Measurements from ENCODE around the gene RNF112. TPM values are rescaled to one million over a fixed set of nuclear protein-coding genes. Genes with fewer than 3 reads are reported as not detected.
A peak's percentile ranks its signal among the peaks of the same experiment; 100 is the strongest.
"Not testable (repeated sequence)": the region's sequence is repeated elsewhere in the genome, so short reads cannot be mapped to it uniquely, and the experiment has no call there.

RNF112 gene
- total RNA-seq, 1 donor from 2014 or later = 26.1 TPM

GRCh38 chr17:19442731-19443130 is 31.7 kb downstream of the RNF112 start:
- FAIRE-seq (no peak), DNase-seq (ENCODE audit: low spot score in 2 of 2) (no peak)

- DNase-seq (ENCODE audit: low spot score in 2 of 2) = no peak
- no peak for FAIRE-seq
Observed at GRCh38 chr17:19443148-19443547, 32.1 kb downstream of the RNF112 start.

- FAIRE-seq = no peak
- DNase-seq (ENCODE audit: low spot score in 2 of 2) = no peak
Observed at GRCh38 chr17:19445105-19445504, 34.1 kb downstream of the RNF112 start.

GRCh38 chr17:19446577-19446976 is 35.5 kb downstream of the RNF112 start:
- FAIRE-seq; DNase-seq (ENCODE audit: low spot score in 2 of 2): not testable (repeated sequence)

- FAIRE-seq (no peak), DNase-seq (ENCODE audit: low spot score in 2 of 2) (peak; percentile 83 to 87)
Observed at GRCh38 chr17:19447085-19447583, 36.1 kb downstream of the RNF112 start.

GRCh38 chr17:19448341-19449268 is 37.6 kb downstream of the RNF112 start:
- FAIRE-seq (no peak), DNase-seq (ENCODE audit: low spot score in 2 of 2) (peak in 1 of 2 donors; percentile 35)

- DNase-seq (ENCODE audit: low spot score in 2 of 2) = no peak
- FAIRE-seq = no peak
Observed at GRCh38 chr17:19449656-19450055, 38.6 kb downstream of the RNF112 start.

- FAIRE-seq = no peak
- DNase-seq (ENCODE audit: low spot score in 2 of 2) = no peak
Observed at GRCh38 chr17:19453296-19453695, 42.3 kb downstream of the RNF112 start.

GRCh38 chr17:19454074-19454473 is 43.0 kb downstream of the RNF112 start:
- no peak for FAIRE-seq
- no peak for DNase-seq (ENCODE audit: low spot score in 2 of 2)

- FAIRE-seq (no peak), DNase-seq (ENCODE audit: low spot score in 2 of 2) (no peak)
Observed at GRCh38 chr17:19456016-19456927, 45.2 kb downstream of the RNF112 start.

GRCh38 chr17:19457046-19457445 is 46.0 kb downstream of the RNF112 start:
- FAIRE-seq = no peak

GRCh38 chr17:19457830-19458271 is 46.8 kb downstream of the RNF112 start:
- DNase-seq (ENCODE audit: low spot score in 2 of 2) (no peak), FAIRE-seq (no peak)

More at GRCh38 chr17:19457046-19457445, 46.0 kb downstream of the RNF112 start:
- DNase-seq (ENCODE audit: low spot score in 2 of 2) = no peak

- FAIRE-seq; DNase-seq (ENCODE audit: low spot score in 2 of 2): not testable (repeated sequence)
Observed at GRCh38 chr17:19458481-19458880, 47.4 kb downstream of the RNF112 start.

- not testable (repeated sequence) for FAIRE-seq; DNase-seq (ENCODE audit: low spot score in 2 of 2)
Observed at GRCh38 chr17:19459018-19459655, 48.1 kb downstream of the RNF112 start.

GRCh38 chr17:19460700-19461099 is 49.7 kb downstream of the RNF112 start:
- no peak for DNase-seq (ENCODE audit: low spot score in 2 of 2)

GRCh38 chr17:19461116-19461515 is 50.1 kb downstream of the RNF112 start:
- FAIRE-seq = no peak

More at GRCh38 chr17:19460700-19461099, 49.7 kb downstream of the RNF112 start:
- FAIRE-seq = no peak

GRCh38 chr17:19461681-19462080 is 50.6 kb downstream of the RNF112 start:
- FAIRE-seq (no peak), DNase-seq (ENCODE audit: low spot score in 2 of 2) (no peak)

More at GRCh38 chr17:19461116-19461515, 50.1 kb downstream of the RNF112 start:
- no peak for DNase-seq (ENCODE audit: low spot score in 2 of 2)

GRCh38 chr17:19462456-19463035 is 51.5 kb downstream of the RNF112 start:
- not testable (repeated sequence) for FAIRE-seq

More at GRCh38 chr17:19462456-19463035, 51.5 kb downstream of the RNF112 start:
- DNase-seq (ENCODE audit: low spot score in 2 of 2) = not testable (repeated sequence)
